Neural progenitor cell (in vitro differentiated cells): ENCODE results near the gene CAV1.

ENCODE experiments used
- EZH2 ChIP-seq: fragments of 200-600 bp; sonication (generic); IDR thresholded peaks from 2 replicates; pipeline ENCODE4 v1.6.1; 2017; ENCODE audit warnings: antibody characterized with exemption, mild to moderate bottlenecking, moderate library complexity
- TF ChIP-seq, protein P1 (sequence below): fragments of 200-600 bp; sonication (generic); IDR thresholded peaks from 2 replicates; pipeline ENCODE4 v1.5.1; 2017; ENCODE audit warnings: antibody characterized with exemption, mild to moderate bottlenecking

DNA sequence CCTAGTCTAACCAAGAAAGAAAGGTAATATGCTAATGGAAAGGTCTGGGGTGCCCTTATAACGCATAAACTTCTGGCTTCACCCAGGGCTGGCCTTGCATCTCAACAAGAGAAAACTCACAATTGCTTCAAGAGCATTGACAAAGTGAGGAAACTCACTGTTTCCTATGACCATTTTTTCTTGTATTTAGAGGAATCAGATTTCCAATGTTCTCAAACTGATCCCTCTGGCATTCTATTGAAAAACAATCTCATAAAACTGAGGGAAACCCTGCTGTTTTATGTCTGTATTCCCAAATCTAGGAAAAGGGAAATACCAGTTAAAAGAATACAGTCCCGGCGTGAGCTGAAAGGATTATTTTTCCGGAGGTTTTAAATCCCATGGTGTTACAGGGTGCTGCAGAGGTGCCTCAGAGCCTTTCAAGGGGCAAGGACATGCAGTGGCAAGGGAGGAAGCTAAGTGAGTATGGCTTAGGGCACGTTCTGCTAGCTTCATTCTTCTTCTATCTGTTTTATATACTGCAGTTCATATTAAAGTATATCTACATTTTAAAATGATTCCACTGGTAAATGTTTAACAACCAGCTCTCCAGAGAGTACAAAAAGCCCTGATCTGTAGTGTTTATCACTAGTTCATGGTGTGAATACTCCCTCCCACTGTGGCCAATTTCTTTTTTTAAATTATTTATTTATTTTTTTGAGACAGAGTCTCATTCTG is 68.7 kb downstream of the CAV1 start:
- TF ChIP-seq, protein P1, sequence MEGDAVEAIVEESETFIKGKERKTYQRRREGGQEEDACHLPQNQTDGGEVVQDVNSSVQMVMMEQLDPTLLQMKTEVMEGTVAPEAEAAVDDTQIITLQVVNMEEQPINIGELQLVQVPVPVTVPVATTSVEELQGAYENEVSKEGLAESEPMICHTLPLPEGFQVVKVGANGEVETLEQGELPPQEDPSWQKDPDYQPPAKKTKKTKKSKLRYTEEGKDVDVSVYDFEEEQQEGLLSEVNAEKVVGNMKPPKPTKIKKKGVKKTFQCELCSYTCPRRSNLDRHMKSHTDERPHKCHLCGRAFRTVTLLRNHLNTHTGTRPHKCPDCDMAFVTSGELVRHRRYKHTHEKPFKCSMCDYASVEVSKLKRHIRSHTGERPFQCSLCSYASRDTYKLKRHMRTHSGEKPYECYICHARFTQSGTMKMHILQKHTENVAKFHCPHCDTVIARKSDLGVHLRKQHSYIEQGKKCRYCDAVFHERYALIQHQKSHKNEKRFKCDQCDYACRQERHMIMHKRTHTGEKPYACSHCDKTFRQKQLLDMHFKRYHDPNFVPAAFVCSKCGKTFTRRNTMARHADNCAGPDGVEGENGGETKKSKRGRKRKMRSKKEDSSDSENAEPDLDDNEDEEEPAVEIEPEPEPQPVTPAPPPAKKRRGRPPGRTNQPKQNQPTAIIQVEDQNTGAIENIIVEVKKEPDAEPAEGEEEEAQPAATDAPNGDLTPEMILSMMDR = no peak
- no peak for TF ChIP-seq EZH2
